ENCODE measurements around the gene MADCAM1. TPM values are rescaled to one million over a fixed set of nuclear protein-coding genes. Genes with fewer than 3 reads are reported as not detected.
"Not testable (repeated sequence)": the region's sequence is repeated elsewhere in the genome, so short reads cannot be mapped to it uniquely, and the experiment has no call there.

MADCAM1 gene
- polyA plus RNA-seq, 4 donors = 2.8 to 5.8 (median 4.5) TPM

DNA sequence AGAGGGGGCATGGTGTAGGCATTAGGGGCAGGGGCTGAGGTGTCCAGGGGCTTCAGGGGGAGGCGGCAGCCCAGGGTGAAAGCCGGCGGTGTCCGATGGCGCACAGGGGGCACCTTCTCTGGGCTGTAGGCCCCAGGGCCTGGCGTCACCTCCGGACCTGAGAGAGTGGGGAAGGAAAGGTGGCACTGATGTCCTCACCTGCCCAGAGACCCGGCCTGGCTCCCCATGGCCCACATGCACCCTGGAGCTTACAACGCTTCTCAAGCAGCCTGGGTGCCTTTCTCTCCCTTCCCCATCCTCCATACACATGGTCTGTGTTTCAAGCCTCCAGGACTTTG is 32.1 kb upstream of the MADCAM1 start:
- no peak for DNase-seq (ENCODE audit: low read depth in 4 of 4, low spot score in 3 of 4)

DNA sequence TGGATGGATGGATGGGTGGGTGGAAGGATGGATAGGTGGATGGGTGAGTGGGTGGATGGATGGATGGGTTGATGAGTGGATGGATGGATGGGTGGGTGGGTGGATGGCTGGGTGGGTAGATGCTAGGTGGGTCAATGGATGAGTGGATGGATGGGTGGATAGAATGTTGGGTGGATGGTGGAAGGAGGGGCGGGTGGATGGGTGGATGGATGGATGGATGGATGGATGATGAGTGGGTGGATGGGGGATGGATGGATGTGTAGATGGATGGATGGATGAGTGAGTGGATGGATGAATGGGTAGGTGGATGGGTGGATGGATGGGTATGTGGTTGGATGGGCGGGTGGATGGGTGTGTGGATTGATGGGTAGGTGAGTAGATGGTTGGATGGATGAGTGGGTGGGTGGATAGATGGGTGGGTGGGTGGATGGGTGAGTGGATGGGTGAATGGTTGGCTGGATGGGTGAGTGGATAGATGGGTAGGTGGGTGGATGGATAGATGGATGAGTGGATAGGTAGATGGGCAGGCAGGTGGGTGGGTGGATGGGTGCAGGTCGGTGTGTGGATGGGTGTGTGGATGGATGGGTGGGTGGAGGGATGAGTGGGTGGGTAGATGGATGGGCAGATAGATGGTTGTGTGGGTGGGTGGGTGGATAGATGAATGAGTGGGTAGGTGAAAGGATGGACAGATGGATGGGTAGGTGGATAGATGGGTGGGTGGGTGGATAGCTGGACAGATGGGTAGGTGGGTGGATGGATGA is 31.1 kb upstream of the MADCAM1 start:
- DNase-seq (ENCODE audit: low read depth in 4 of 4, low spot score in 3 of 4) = no peak

DNA sequence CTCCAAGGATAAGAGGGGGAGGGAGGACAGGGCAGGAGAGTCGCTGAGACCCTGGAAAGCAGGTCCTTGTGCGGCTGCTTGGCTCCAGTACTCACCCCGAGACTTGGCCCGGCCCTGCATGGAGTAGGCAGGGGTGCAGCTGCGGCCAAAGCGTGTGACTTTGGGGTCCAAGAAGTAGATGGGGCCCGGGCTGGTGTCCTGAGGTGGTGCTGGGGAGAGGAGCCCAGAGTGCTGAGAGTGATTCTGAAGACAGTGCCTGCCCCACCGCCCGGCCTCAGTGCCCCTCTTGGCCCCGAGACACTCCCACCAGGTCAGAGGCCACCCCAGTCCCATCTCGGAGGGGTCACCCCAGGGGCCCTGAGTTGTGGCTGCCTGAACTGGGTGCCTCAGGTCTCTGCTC is 28.7 kb upstream of the MADCAM1 start:
- DNase-seq (ENCODE audit: low read depth in 4 of 4, low spot score in 3 of 4) = no peak

DNA sequence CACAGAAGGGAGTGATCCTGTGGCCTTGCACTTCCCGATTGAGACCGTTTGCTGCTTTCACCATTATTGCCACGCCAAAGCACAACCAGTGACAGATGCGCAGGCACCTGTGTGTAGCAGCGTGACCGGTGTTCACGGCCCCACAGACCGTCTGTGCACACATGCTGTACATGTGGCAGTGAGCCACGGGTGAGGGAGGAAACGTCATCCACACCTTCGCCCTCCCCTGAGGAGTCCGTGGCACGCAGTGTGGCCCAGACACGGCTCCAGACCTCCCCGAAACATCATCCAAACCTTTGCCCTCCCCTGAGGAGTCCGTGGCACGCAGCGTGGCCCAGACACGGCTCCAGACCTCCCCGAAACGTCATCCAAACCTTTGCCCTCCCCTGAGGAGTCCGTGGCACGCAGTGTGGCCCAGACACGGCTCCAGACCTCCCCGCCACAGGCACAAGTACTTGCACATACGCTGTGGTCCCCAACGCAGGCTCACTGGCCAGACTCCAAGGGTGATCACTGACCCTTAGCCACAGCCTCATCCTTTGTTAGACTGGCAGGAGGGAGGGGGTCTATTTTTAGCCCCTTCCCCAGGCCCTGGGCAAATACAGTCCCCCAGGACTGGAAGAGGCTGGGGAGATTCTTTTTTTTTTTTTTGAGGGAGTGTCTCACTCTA is 27.6 kb upstream of the MADCAM1 start:
- DNase-seq (ENCODE audit: low read depth in 4 of 4, low spot score in 3 of 4) = no peak

DNA sequence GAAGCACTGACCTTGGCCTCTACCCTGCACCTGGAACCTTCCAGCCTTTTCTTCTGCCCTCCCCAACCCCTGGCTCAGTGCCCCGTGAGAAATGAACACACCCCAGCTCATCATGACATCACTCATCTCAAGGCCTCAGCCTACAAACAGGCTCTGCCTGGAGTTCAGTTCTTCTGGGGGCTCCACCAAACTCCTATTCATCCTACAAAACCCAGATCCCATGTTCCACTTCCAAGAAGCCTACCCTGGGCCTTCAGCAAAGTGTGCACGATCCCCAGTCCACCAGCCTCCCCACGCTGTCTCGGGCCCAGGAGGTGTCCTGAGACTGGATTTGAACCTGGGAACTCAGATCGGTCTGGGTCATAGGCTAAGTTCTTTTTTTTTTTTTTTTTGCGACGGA is 26.5 kb upstream of the MADCAM1 start:
- DNase-seq (ENCODE audit: low read depth in 4 of 4, low spot score in 3 of 4) = no peak

DNA sequence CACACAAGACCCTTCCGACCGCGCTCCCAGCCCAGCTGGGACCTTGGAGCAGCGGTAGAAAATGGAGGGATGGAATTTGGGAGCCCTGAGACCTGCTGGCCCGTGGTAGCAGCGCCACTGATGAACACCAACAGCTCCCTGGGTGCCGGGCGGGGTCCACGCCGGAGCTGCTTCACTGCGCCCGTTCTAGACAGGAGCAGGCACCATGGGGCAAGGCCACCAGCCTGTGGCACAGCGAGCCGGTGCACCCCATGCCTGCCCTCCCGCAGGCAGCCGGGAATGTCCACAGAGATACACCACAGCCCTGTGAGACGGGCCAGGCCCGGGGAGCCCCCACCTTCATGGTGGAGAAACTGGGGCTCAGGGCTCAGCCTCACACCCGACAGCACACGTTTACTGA is 25.6 kb upstream of the MADCAM1 start:
- DNase-seq (ENCODE audit: low read depth in 4 of 4, low spot score in 3 of 4) = no peak

DNA sequence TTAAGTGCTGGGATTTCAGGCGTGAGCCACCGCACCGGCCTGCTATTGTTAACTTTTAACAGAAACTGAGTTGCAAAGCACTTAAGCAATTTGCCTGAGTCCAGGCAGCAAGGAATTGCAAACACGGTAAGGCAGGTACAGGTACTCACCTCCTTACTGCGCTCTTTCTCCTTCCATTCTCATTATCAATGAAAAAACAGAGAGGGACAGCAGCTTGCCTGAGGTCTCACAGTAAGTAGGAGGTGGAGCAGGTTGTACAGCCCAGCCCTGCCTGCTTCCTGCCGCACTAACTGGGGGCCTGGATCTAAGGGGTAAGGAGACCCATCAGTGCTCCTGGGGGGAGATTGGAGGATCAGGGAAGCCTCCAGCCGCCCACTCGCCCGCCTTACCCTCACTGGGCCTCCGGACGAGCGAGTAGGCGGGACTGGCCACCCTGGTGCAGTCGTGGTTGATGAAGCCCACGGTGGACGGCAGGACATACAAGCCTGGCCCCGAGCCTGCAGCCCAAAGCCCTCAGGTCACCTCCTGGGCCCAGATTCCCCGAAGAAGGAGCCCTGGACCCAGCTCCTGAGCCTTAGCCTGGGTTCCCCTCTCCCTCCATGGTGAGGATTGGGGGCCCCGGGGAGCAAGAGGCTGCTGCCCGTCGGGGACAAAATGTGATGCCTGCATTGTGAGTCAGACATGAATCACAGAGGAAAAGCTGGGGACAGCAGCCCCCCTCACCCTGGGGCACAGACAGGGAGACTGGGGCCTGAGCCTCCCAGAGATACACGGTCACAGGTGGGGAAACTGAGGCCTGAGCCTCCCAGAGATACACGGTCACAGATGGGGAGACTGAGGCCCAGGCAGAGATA is 24.1 kb upstream of the MADCAM1 start:
- DNase-seq (ENCODE audit: low read depth in 4 of 4, low spot score in 3 of 4) = no peak

DNA sequence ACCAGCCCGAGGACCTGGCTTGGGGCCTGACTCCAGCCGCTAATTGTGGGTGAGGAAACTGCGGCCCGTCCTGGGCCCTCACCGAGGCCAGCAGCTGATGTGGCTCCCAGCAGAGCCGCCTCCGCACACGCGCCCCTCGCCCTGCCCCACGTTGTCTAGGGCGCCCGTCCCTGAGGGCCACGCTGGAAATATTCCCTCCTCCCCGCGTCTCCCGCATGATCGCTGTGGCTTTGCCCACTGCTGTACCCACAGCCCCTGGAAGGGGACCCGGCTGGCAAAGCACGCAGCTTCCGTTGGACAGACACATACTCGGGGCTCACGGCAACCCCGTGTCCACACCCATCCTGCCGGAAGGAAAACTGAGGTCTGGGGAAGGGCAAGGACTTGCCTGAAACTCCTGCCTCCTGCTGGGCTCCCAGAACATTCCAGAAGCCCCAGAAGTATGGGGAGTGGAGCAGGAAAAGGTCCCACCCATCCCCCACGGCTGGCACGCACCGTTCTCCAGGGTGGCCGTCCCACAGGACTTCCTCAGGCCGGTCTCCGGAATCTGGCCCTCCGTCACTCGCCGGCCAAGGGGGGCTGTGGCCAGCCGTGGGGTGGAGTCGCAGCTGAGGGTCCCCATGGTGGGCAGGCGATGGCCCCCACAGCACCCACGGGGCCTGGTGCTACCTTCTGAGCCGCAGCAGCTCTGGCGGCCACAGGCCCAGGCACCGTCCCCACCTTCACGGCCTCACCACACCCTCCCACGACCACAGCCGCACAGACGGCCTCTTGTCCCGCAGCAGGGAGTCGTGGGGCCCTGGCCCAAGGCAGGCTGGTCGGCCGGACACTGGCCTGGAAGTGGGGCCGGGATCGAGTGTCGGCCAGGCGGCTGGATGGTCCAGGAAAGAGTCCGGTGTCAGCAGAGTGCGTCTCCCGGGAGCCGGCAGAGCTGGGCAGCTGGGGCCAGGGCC is 21.9 kb upstream of the MADCAM1 start:
- DNase-seq (ENCODE audit: low read depth in 4 of 4, low spot score in 3 of 4) = no peak

DNA sequence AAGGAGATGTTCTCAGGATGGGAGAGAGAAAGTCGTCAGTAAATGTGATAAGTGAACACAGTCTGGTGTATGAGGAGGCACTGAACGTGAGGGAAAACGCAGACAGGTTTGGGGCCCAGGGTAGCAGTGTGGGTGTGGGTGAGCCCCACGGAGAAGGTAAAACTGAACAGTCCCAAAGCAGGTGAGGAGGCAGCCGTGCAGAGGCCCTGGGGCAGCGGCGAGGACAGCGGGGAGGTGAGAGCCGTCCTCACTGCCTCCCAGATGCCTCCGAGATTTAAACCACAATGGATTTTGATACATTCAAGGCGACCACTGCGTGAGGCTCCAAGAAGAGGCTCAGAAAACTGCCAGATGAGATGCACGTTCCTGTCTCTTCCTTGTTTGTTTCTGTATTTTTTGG is 20.9 kb upstream of the MADCAM1 start:
- no peak for DNase-seq (ENCODE audit: low read depth in 4 of 4, low spot score in 3 of 4)

DNA sequence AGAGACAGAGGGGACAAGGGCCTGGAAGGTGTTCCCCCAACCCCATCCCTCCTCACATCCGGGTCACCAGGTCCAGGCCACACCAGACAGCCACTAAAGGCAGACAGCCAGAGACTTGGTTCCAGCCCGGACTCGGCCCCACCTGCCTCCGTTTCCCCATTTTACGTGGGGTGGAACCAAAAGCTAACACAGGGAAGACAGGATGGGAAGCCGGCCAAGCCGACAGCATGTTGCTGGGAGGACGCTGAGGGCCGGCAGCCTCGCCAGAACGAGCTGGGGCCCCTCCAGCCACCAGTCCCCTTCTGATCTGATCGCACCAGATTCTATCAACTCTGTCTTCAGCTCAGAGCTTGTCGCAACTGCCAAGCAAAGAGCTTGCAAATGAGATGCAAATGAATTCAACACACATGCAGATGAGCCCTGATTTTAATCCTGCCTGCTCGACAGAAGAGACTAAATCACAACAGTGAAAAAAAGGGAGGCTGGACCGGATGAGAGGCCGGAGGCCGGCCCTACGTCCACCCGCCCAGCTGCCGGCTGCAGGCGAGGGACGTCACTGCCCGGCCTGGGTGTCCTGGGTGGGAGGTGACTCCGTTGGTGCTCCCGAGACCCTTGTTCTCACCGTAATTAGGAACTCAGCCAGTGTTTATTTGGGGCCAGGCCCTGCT is 17.9 kb upstream of the MADCAM1 start:
- no peak for DNase-seq (ENCODE audit: low read depth in 4 of 4, low spot score in 3 of 4)

DNA sequence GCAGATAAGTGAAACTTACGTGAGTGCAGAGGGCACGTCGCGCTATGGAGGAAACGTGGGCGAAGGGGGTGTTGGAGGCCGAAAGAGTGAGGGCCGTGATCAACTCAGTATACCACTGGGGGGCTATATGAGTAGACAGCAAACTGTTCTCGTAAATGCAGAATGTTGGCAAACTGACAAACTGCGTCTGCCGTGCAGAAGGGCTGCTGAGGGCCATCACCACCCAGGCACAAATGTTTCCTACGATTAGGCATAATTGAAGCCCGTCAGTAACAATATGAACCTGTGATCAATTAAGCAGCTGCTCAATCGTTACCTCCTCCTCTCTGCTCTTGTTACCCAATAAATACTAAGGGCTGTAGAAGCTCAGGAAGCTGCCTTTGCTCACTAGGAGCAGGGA is 17.3 kb upstream of the MADCAM1 start:
- no peak for DNase-seq (ENCODE audit: low read depth in 4 of 4, low spot score in 3 of 4)

DNA sequence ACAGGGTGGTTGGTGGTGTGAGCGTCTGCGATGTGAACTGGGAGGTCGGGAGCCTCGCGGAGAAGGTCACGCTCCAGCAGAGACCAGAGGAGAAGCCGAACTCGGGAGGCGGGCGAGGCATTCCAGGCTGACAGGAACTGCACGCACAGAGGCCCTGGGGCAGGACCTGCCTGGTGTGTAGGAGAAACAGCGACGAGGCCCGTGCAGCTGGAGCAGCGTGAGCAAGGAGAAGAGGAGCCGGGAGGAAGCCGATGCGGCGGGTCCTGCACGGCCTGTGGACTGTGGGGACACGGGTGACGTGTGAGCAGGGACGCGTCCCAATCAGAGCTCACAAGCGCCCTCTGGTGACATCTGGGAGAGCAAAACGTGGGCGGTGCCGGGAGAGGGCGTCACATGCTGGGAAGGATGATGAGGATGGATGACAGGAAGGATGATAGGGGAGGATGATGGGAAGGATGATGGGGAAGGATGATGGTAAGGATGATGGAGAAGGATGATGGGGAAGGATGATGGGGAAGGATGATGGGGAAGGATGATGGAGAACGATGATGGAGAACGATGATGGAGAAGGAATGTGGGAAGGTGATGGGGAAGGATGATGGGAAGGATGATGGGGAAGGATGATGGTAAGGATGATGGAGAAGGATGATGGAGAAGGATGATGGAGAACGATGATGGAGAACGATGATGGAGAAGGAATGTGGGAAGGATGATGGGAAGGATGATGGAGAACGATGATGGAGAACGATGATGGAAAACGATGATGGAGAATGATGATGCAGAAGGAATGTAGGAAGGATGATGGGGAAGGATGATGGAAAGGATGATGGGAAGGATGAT is 16.1 kb upstream of the MADCAM1 start:
- peak in 2 of 4 donors; percentile 53 to 59 for DNase-seq (ENCODE audit: low read depth in 4 of 4, low spot score in 3 of 4)

DNA sequence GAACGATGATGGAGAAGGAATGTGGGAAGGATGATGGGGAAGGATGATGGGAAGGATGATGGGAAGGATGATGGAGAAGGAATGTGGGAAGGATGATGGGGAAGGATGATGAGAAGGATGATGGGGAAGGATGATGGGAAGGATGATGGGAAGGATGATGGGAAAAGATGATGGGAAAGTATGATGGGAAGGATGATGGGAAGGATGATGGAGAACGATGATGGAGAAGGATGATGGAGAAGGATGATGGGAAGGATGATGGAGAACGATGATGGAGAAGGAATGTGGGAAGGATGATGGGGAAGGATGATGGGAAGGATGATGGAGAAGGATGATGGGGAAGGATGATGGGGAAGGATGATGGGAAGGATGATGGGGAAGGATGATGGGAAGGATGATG is 15.2 kb upstream of the MADCAM1 start:
- not testable (repeated sequence) for DNase-seq (ENCODE audit: low read depth in 4 of 4, low spot score in 3 of 4)

DNA sequence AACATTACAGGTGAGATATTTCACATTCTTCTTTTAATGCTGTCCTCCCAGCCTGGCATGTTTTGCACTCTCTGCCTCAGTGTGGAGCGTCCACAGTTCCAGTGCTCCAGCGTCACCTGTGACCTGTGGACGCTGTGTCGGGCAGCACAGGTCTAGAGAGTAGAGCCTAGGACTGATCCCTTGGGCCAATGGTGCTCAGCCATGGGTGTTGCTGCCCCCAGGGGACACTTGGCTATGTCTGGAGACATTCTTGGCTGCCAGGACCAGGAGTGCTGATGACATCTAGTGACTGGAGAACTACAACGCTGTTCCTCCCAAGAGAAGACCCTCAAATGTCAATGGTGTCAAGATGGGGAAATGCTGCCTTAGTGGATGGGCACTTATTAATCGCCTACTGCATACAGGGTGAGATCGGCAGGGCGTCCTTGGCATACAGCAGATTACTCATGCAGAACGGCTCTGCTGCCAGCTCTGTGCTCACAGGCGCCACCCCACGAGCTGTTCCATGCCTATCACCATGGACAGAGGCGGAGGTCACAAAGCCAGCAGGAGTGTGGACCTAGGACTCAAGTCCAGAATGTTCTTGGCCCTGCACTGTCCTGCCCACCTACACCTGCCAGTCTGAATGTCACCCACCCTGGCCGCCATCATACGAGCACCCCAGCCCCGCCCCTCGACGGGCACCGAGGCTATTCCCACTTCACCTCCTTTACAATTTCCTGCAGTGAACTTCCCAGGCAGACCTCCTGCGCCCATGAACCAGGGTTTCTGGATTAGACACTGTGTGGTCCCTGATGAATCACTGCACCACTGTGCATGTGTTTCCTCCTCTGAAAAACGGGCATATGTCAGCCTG is 13.9 kb upstream of the MADCAM1 start:
- no peak for DNase-seq (ENCODE audit: low read depth in 4 of 4, low spot score in 3 of 4)

DNA sequence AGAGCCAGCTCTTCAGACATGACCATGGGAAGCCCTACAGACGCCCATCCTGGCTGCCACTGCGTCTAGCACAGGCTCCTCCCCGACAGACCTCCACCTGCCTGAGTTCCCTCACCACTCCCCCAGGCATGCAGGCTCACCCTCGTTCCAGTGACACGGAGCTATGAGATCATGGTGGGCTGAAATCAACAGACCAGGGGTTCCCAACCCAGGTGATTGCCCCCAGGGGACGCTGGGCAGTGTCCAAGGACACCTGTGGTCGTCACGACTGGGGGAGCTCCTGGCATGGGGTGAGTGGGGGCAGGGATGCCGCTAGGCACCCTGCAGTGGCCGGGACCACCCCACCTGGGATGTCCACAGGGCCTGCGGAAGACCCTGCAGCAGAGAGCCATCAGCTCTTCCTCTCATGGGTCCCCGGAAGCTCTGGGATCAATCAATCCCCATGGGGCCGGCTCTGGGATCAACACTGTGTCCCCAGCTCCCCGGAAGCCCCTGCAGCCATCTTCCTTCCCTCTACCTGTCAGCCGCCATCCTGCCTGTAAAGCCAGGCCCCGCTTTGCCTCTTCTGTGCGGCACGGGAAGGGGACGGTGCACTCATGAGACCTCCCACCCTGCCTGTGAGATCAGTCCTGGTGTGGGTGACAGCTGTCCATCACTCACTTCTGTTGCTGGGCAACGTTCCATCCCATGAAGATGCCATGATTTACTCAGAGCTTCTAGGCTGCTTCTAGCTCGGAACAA is 12.8 kb upstream of the MADCAM1 start:
- no peak for DNase-seq (ENCODE audit: low read depth in 4 of 4, low spot score in 3 of 4)

DNA sequence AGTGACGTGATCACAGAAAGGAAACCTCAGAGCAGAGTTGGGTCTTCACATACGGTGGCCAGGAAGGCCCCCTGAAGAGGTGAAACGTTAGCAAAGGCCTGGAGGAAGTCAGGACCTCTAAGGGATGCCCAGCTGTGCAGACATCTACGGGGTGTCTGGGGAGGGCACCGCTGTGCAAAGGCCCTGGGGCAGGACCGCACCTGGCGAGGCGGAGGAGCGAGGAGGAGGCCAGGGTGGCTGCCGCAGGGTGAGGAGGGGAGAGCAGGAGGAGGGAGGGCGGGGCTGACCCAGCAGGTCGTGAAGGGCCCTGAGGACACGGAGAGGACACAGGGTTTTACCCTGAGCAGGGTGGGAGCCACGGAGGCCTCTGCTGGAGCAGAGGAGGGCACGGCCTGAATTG is 11.8 kb upstream of the MADCAM1 start:
- no peak for DNase-seq (ENCODE audit: low read depth in 4 of 4, low spot score in 3 of 4)

DNA sequence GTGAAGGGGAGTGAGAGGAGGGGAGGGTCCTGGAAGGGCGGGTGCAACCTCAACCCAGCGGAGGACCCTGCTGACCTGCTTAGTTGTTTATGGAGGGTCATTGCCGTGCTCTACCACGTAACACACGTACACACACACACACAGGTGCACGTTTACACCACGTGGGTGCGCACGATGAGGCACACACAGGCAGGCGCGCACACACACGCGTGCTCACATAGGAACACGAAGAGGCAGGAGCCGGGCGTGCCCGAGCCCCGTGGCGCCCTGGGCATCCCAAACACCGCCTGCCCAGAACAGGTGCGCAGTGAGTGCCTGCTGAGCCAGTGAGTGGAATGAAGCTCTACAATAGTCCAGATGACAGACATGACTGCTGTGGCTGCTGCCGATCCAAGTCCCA is 11.2 kb upstream of the MADCAM1 start:
- DNase-seq (ENCODE audit: low read depth in 4 of 4, low spot score in 3 of 4) = no peak

All from left renal pelvis (tissue), 4 donors.